Suppressor macrophage treated with lipopolysaccharide for 4 hours (primary cell): ENCODE data around the gene CD93.

ENCODE experiments used
- DNase-seq: peaks from one replicate; pipeline ENCODE4 v3.0.0-alpha.2; 2020

The CD93 gene

DNA sequence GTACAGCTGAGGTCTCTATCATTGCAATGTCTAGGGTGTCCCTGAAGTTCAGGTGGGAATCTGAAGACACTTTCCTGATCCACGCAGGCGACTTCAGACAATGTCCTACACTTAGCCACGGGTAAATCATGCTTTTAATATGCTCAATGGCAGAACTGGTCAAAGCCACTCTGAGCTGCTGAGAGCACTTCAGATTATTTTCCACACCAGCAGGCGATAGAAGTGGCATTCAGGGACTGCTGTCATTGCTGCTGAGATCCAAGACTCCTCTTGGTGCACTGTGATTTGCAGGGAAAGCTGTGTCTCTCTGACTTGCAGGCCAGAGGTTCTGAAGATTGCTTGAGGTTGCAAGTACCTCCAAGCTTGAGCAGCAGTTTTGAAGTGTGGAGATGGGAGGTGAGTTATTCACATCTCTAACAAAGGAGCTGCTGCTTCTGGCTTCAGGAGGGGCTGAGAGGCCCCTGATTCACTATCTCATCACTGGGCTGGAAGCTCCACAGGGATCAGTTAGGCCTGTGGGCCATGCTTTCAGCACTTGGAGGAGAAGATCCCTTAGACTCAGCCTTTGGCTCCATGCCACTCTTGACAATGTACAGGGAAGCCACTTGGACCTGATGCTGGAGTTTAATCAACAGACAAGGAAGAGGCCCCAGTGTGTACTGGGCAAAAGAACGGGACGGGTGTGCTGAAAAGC, 53.9 kb downstream of the CD93 start:
- DNase-seq = no peak

DNA sequence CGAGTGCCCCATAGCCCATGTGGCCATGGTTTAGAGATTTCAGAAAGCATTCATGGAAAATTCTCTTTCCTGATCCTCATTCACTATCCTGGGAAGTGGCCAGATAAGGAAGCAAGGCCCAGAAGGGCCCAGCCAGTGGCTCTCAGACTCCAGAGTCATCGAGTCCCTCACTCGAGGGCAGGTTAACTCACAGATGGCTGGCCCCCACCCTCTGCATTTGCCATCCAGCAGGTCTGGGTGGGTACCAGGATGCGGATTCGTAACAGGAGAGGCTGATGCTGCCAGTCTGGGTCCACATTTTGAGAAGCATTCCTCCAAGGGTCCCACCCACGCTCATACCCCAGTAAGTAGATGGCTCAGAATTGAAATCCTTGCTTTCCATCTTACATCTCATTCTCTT, 54.8 kb downstream of the CD93 start:
- no peak for DNase-seq
